ENCODE results near the gene EPHA2.
A peak's percentile ranks its signal among the peaks of the same experiment; 100 is the strongest.

The EPHA2 gene

DNA sequence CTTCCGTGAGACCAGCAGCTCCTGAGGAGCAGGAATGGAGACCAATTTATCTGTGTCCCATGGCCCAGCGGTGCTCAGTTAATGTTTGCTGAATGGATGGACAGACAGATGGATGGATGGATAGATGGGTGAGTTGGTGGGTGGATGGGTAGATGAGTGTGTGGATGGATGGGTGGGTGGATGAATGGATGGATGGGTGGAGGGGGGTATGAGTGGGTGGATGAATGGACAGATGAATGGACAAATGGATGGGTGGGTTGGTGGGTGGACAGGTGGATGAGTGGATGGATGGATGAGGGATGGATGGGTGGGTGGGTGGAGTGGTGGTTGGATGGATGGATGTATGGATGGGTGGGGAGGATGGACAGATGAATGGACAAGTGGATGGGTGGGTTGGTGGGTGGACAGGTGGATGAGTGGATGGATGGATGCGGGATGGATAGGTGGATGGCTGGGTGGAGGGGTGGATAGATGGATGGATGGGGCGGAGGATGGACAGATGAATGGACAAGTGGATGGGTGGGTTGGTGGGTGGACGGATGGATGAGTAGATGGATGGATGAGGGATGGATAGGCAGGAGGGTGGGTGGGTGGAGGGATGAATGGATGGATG lies 13.4 kb downstream of the EPHA2 start:
- Histone ChIP-seq H3K27ac (peak overlapping the region; percentile 78 to 94), H3K4me3 (no peak overlapping the region)
- no peak for TF ChIP-seq CTCF (IDR thresholded peaks at IDR 0.05)
- no peak for DNase-seq (ENCODE audit: low spot score)

DNA sequence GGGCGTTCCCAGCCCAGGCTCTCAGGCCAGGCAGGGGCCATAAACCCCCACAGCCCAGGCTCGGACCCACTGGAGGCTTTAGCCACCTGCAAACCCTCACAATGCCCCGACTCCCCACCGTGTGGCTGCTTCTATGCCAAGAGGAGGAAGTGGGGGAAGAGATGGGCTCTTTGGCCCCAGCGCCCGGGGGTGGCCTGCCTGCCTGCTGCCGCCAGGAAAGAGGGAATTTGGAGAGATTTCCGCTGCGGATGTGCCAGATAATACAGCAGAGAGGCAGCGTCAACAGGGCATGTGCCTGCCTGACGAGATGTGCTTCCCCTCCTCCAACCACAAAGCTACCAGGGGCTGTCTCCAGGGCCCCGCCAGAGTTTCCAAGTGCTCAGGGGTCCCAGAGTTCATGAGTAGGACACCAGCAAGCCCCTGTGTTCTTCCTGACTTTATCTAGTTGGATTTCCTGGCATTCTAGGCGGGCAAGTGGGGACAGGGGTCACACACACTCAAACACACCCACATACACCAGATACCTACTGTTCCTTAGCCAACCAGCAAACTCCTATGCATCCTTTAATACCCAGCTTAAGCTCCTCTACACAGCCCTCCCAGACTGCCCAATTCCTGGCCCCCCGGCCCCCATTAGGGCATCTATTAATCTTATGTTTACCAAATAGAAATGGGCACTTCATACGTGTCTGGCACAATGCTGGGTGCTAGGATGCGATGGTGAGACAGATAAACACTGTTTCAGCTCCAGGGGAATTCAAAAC lies 14.1 kb downstream of the EPHA2 start:
- no peak for TF ChIP-seq CTCF (IDR thresholded peaks at IDR 0.05)
- Histone ChIP-seq H3K4me3 (peak overlapping the region; percentile 42), H3K27ac (peak overlapping the region; percentile 78 to 94)
- DNase-seq (ENCODE audit: low spot score): no peak

- no peak for TF ChIP-seq CTCF (IDR thresholded peaks at IDR 0.05)
- DNase-seq (ENCODE audit: low spot score): no peak
- no peak overlapping the region for H3K4me3 ChIP-seq
- peak overlapping the region in 1 of 2 donors; percentile 46 for H3K27ac ChIP-seq
Measured at GRCh38 chr1:16140068-16140596, 15.7 kb downstream of the EPHA2 start.

DNA sequence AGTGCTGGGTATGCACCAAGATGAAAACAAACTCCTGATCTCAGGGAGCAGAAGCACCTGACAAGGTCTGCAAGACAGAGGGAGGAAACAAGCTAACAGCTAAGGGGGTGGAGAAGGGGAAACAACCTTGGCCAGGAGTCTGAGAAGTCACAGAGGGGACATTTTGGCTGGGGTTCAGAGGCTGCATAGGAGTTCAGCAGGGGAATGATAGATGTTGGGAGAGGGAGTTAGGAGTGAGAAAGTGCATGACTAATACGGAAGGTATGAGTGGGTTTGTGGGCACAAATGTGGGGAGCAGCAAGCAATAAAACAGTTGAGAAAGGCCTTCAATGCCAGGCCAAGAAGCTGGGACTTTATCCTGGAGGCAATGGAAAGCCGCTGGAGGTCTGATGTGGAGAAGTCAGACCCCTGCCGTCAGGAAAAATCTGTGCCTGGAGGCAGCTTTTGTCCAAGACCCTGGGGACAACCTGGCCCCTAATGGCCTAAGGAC lies 16.4 kb downstream of the EPHA2 start:
- DNase-seq (ENCODE audit: low spot score): no peak
- TF ChIP-seq CTCF (IDR thresholded peaks at IDR 0.05): no peak
- Histone ChIP-seq H3K27ac (peak overlapping the region in 1 of 2 donors; percentile 46), H3K4me3 (no peak overlapping the region)

DNA sequence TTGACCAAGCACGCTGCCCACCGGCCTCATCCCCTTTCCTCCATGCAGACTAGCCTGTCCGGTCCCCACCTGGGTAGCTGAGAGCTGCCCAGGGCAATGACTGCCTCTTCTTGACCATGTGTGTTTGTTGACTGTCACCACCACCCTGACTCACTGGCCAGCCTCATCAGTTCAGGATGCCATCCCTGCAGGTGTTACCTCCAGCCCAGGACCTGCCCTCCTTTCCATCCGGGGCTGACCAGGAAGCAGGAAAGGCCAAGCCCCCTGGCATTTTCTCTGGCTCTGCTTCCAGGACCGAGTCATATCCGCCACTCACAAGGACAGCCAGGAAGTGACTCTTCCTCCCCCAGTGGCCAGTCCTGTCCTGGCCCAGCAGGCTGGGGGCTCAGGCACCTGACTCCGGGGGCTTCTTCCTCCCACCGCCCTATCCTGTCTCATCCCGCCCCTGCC lies 17.1 kb downstream of the EPHA2 start:
- no peak for TF ChIP-seq CTCF (IDR thresholded peaks at IDR 0.05)
- Histone ChIP-seq H3K4me3 (no peak overlapping the region), H3K27ac (peak overlapping the region in 1 of 2 donors; percentile 46)
- DNase-seq (ENCODE audit: low spot score): no peak

GRCh38 chr1:16137890-16138467 lies 17.9 kb downstream of the EPHA2 start:
- TF ChIP-seq CTCF (IDR thresholded peaks at IDR 0.05): no peak
- DNase-seq (ENCODE audit: low spot score): no peak
- Histone ChIP-seq H3K4me3 (no peak overlapping the region), H3K27ac (no peak overlapping the region)

Measured in coronary artery (tissue), 2 donors.